H9 (cell line): ENCODE data around the gene ARHGAP8. TPM values are rescaled to one million over a fixed set of nuclear protein-coding genes. Genes with fewer than 3 reads are reported as not detected.

Experiments used
- DNase-seq: peaks from one replicate; pipeline ENCODE4 v3.0.0-alpha.2; 2017
- H2AFZ ChIP-seq: one replicate; pipeline ENCODE4 v1.6.1; 2013; ENCODE audit warnings: mild to moderate bottlenecking, low read length, control low read depth, moderate library complexity
- H2AK5ac ChIP-seq: 2 replicates; pipeline ENCODE4 v1.6.1; 2013; ENCODE audit warnings: low read length, control low read depth, mixed read lengths; ENCODE audit not compliant: insufficient read length
- H2BK120ac ChIP-seq: one replicate; pipeline ENCODE4 v1.6.1; 2013; ENCODE audit warnings: low read depth, mild to moderate bottlenecking, low read length, control low read depth, inconsistent platforms; ENCODE audit not compliant: poor library complexity, severe bottlenecking
- H2BK12ac ChIP-seq: 2 replicates; pipeline ENCODE4 v1.6.1; 2013; ENCODE audit warnings: low read length, control low read depth, mixed read lengths, low read depth; ENCODE audit not compliant: insufficient read length
- H2BK15ac ChIP-seq: 2 replicates; pipeline ENCODE4 v1.6.1; 2013; ENCODE audit warnings: low read depth, low read length, control low read depth
- H2BK20ac ChIP-seq: one replicate; pipeline ENCODE4 v1.6.1; 2013; ENCODE audit warnings: low read depth, mild to moderate bottlenecking, low read length, control low read depth, inconsistent platforms; ENCODE audit not compliant: poor library complexity, severe bottlenecking
- H2BK5ac ChIP-seq: 2 replicates; pipeline ENCODE4 v1.6.1; 2013; ENCODE audit warnings: low read length, control low read depth, mixed read lengths; ENCODE audit not compliant: insufficient read length
- H3K14ac ChIP-seq: 2 replicates; pipeline ENCODE4 v1.6.1; 2013; ENCODE audit warnings: low read length, control low read depth; ENCODE audit not compliant: insufficient read depth
- H3K18ac ChIP-seq: 2 replicates; pipeline ENCODE4 v1.6.1; 2013; ENCODE audit warnings: low read depth, mild to moderate bottlenecking, mixed read lengths, low read length, control low read depth; ENCODE audit not compliant: insufficient read length
- H3K23ac ChIP-seq: 2 replicates; pipeline ENCODE4 v1.6.1; 2013; ENCODE audit warnings: low read length, control low read depth, mixed read lengths, low read depth; ENCODE audit not compliant: insufficient read length
- H3K23me2 ChIP-seq: 2 replicates; pipeline ENCODE4 v1.6.1; 2013; ENCODE audit warnings: low read depth, mild to moderate bottlenecking, mixed read lengths, low read length, control low read depth; ENCODE audit not compliant: insufficient read length, poor library complexity, severe bottlenecking
- H3K27ac ChIP-seq: 2 replicates; pipeline ENCODE4 v1.5.1; 2013; ENCODE audit warnings: low read length, control low read depth, mixed read lengths, low read depth; ENCODE audit not compliant: insufficient read length
- H3K27me3 ChIP-seq: 2 replicates; pipeline ENCODE4 v1.6.1; 2013; ENCODE audit warnings: low read length, control low read depth, inconsistent platforms; ENCODE audit not compliant: insufficient read depth
- H3K4ac ChIP-seq: 2 replicates; pipeline ENCODE4 v1.6.1; 2013; ENCODE audit warnings: low read depth, mild to moderate bottlenecking, control low read depth, inconsistent platforms, low read length, moderate library complexity
- H3K4me1 ChIP-seq: 2 replicates; pipeline ENCODE4 v1.6.1; 2013; ENCODE audit warnings: low read length, control low read depth, inconsistent platforms; ENCODE audit not compliant: insufficient read depth
- H3K4me2 ChIP-seq: 2 replicates; pipeline ENCODE4 v1.6.1; 2013; ENCODE audit warnings: low read length, control low read depth, mixed read lengths; ENCODE audit not compliant: insufficient read length, insufficient read depth
- H3K56ac ChIP-seq: 2 replicates; pipeline ENCODE4 v1.6.1; 2013; ENCODE audit warnings: low read depth, mild to moderate bottlenecking, mixed read lengths, low read length, control low read depth; ENCODE audit not compliant: insufficient read length
- H3K79me1 ChIP-seq: 2 replicates; pipeline ENCODE4 v1.6.1; 2013; ENCODE audit warnings: low read depth, mild to moderate bottlenecking, moderate library complexity, low read length, control low read depth, inconsistent platforms; ENCODE audit not compliant: insufficient read depth, poor library complexity, severe bottlenecking
- H3K79me2 ChIP-seq: 2 replicates; pipeline ENCODE4 v1.6.1; 2013; ENCODE audit warnings: low read length, control low read depth, inconsistent platforms; ENCODE audit not compliant: insufficient read depth
- H3K9ac ChIP-seq: 2 replicates; pipeline ENCODE4 v1.6.1; 2013; ENCODE audit warnings: low read length, control low read depth, mixed read lengths; ENCODE audit not compliant: insufficient read length; ENCODE audit errors: extremely low read depth
- H3K9me3 ChIP-seq: one replicate; pipeline ENCODE4 v1.6.1; 2013; ENCODE audit warnings: low read depth, low read length, inconsistent platforms; ENCODE audit not compliant: control insufficient read depth
- H3T11ph ChIP-seq: one replicate; pipeline ENCODE4 v1.6.1; 2013; ENCODE audit warnings: mild to moderate bottlenecking, low read length, control low read depth, inconsistent platforms
- H4K20me1 ChIP-seq: one replicate; pipeline ENCODE4 v1.6.1; 2013; ENCODE audit not compliant: control insufficient read depth, insufficient read length, insufficient read depth
- H4K5ac ChIP-seq: 2 replicates; pipeline ENCODE4 v1.6.1; 2013; ENCODE audit warnings: low read depth, mild to moderate bottlenecking, mixed read lengths, low read length, control low read depth; ENCODE audit not compliant: insufficient read length
- H4K8ac ChIP-seq: replicated peaks from 2 replicates; pipeline ENCODE4 v1.6.1; 2013; ENCODE audit warnings: low read length, control low read depth, mixed read lengths, low read depth; ENCODE audit not compliant: insufficient read length
- H4K91ac ChIP-seq: 2 replicates; pipeline ENCODE4 v1.6.1; 2013; ENCODE audit warnings: low read depth, mild to moderate bottlenecking, moderate library complexity, mixed read lengths, low read length, control low read depth; ENCODE audit not compliant: insufficient read length
- H3K27ac Mint-ChIP-seq, 3 experiments: 2 replicates in 2 of 3; 3 replicates in 1 of 3; pipeline ENCODE4 v1.8.0; 2020 to 2021; ENCODE audit warnings: mixed read lengths in 3 of 3, mild to moderate bottlenecking in 1 of 3, moderate library complexity in 1 of 3
- H3K27me3 Mint-ChIP-seq: 2 replicates; pipeline ENCODE4 v1.8.0; 2021; ENCODE audit warnings: low read depth, mild to moderate bottlenecking, moderate library complexity, mixed read lengths
- H3K36me3 Mint-ChIP-seq, 3 experiments: 2 replicates in 2 of 3; 3 replicates in 1 of 3; pipeline ENCODE4 v1.8.0; 2020 to 2021; ENCODE audit warnings: low read depth in 3 of 3, mixed read lengths in 3 of 3; ENCODE audit not compliant: insufficient read depth in 1 of 3
- H3K4me1 Mint-ChIP-seq, 2 experiments: 2 replicates each; pipeline ENCODE4 v1.8.0; 2020; ENCODE audit warnings: mixed read lengths in 2 of 2
- H3K4me3 Mint-ChIP-seq, 2 experiments: 2 replicates in 1 of 2; 3 replicates in 1 of 2; pipeline ENCODE4 v1.8.0; 2020 to 2021; ENCODE audit warnings: mild to moderate bottlenecking in 2 of 2, mixed read lengths in 2 of 2, moderate library complexity in 1 of 2
- H3K9me3 Mint-ChIP-seq, 2 experiments: 2 replicates in 1 of 2; 3 replicates in 1 of 2; pipeline ENCODE4 v1.8.0; 2020; ENCODE audit warnings: mild to moderate bottlenecking in 2 of 2, mixed read lengths in 2 of 2, moderate library complexity in 1 of 2
- CTCF ChIP-seq: fragments of 200-600 bp; sonication (generic); conservative IDR thresholded peaks from 3 replicates; pipeline ENCODE4 v1.8.0; 2021; ENCODE audit warnings: antibody characterized with exemption, mild to moderate bottlenecking
- WGBS: extraction: QIAGEN DNeasy Blood & Tissue Kit; methylation state at CpG from one replicate; pipeline ENCODE4 v1.1.7; 2013; ENCODE audit warnings: missing lambda C conversion rate, low lambda C conversion rate, mixed read lengths; ENCODE audit not compliant: insufficient read length; ENCODE audit errors: extremely low coverage; 5-methylcytosine and 5-hydroxymethylcytosine counted together
- total RNA-seq: library from RNA; stranded (reverse); gene quantifications from 2 replicates; pipeline ENCODE4 v1.2.1, GENCODE V29; 2021

The ARHGAP8 gene
- total RNA-seq, 1 experiment from 2014 or later, result 35.4 TPM

- Histone ChIP-seq H4K8ac (no peak overlapping the region), H4K20me1 (no peaks in the 10 kb centered on the region), H2AFZ (no peak overlapping the region), H3K4me2 (no peak overlapping the region), H2BK15ac (no peak overlapping the region), H3K27ac (no peak overlapping the region), H3K79me1 (no peaks in the 10 kb centered on the region), H3K9me3 (no peaks in the 10 kb centered on the region), H3K23ac (no peak overlapping the region), H3K56ac (no peak overlapping the region), H2BK20ac (no peak overlapping the region), H3K14ac (no peak overlapping the region), H2BK120ac (no peak overlapping the region), H3K79me2 (no peaks in the 10 kb centered on the region), H2AK5ac (no peak overlapping the region), H3K23me2 (no peaks in the 10 kb centered on the region), H2BK5ac (no peak overlapping the region), H3K9ac (no peak overlapping the region), H2BK12ac (no peak overlapping the region), H3K27me3 (no peaks in the 10 kb centered on the region), H3K4me1 (peaks cover 10% of the 10 kb centered on the region; the same call in 1 of the 2 replicates), H3T11ph (no peak overlapping the region), H3K4ac (no peak overlapping the region), H4K91ac (no peak overlapping the region), H4K5ac (no peak overlapping the region), H3K18ac (no peak overlapping the region)
- peaks cover 17 to 22% (median 18%) of the 10 kb centered on the region in 3 experiments for H3K36me3 Mint-ChIP-seq
- H3K27ac Mint-ChIP-seq, result peak overlapping the region; percentile 27 to 68 (median 28); a peak in 4 of 7 replicates
- no CpG with 5 or more reads among the region's 7 CpGs for WGBS
- peaks cover 25 to 26% of the 10 kb centered on the region in 2 experiments for H3K4me1 Mint-ChIP-seq
- H3K27me3 Mint-ChIP-seq, result no peaks in the 10 kb centered on the region
- no peak overlapping the region for H3K4me3 Mint-ChIP-seq
- no peaks in the 10 kb centered on the region for H3K9me3 Mint-ChIP-seq
- DNase-seq, result peak; percentile 73
- no peak for TF ChIP-seq CTCF
These were observed 54.9 kb downstream of the ARHGAP8 start for GRCh38 chr22:44807232-44807631.
